CD4-positive, alpha-beta T cell (primary cell): ENCODE data around the gene PLD4. TPM values are rescaled to one million over a fixed set of nuclear protein-coding genes. Genes with fewer than 3 reads are reported as not detected.

Experiments
- ATAC-seq: fragments of 200-7000 bp; cut with Tn5 transposase; one replicate; pipeline ENCODE4 v1.10.0; 2022; ENCODE audit warnings: mild to moderate bottlenecking; ENCODE audit not compliant: poor library complexity
- CTCF ChIA-PET: fragments of 350-600 bp; sonication (Branson Sonifier 250); formaldehyde crosslinking; loops from one replicate; lab custom pipeline; 2021; ENCODE audit warnings: antibody characterized with exemption, inconsistent platforms; lab: Charles Lee
- POLR2A ChIA-PET: fragments of 350-600 bp; sonication (Branson Sonifier 250); formaldehyde crosslinking; loops from one replicate; lab custom pipeline; 2021; ENCODE audit warnings: antibody characterized with exemption, inconsistent platforms; lab: Charles Lee
- DNase-seq, 14 experiments: peaks; one replicate each; pipeline ENCODE4 v3.0.0-alpha.2; 2013 to 2020; ENCODE audit warnings: mixed read lengths in 2 of 14
- H3K27ac ChIP-seq, 2 donors: one replicate each; pipeline versions ENCODE4 v1.5.1 to v1.7.0; 2013; ENCODE audit warnings: low read length in 2 of 2, low read depth in 1 of 2, mild to moderate bottlenecking in 1 of 2
- H3K27me3 ChIP-seq, 2 experiments: 1 replicate in 1 of 2; 2 replicates in 1 of 2; pipeline versions ENCODE4 v1.6.1 to v1.7.0; 2013; ENCODE audit warnings: low read length in 2 of 2, control low read depth in 1 of 2, mild to moderate bottlenecking in 1 of 2, moderate library complexity in 1 of 2; ENCODE audit not compliant: insufficient read depth in 2 of 2, control insufficient read depth in 1 of 2
- H3K36me3 ChIP-seq: one replicate; pipeline ENCODE4 v1.6.1; 2013; ENCODE audit warnings: low read length, control low read depth; ENCODE audit not compliant: insufficient read depth
- H3K4me1 ChIP-seq: one replicate; pipeline ENCODE4 v1.6.1; 2013; ENCODE audit warnings: low read length, control low read depth; ENCODE audit not compliant: insufficient read depth
- H3K4me3 ChIP-seq: one replicate; pipeline ENCODE4 v1.5.1; 2013; ENCODE audit warnings: mild to moderate bottlenecking, low read length, moderate library complexity
- H3K9me3 ChIP-seq, 2 experiments: 1 replicate in 1 of 2; 2 replicates in 1 of 2; pipeline versions ENCODE4 v1.6.1 to v1.7.0; 2013; ENCODE audit warnings: low read length in 2 of 2, mild to moderate bottlenecking in 2 of 2, control low read depth in 1 of 2, moderate library complexity in 1 of 2; ENCODE audit not compliant: control insufficient read depth in 1 of 2, insufficient read depth in 1 of 2
- H3K27ac Mint-ChIP-seq: one replicate; pipeline ENCODE4 v1.8.0; 2020; ENCODE audit warnings: mixed read lengths
- H3K27me3 Mint-ChIP-seq: one replicate; pipeline ENCODE4 v1.8.0; 2021; ENCODE audit warnings: mixed read lengths
- H3K36me3 Mint-ChIP-seq: one replicate; pipeline ENCODE4 v1.8.0; 2021; ENCODE audit warnings: low read depth, mixed read lengths
- H3K4me1 Mint-ChIP-seq: one replicate; pipeline ENCODE4 v1.8.0; 2021; ENCODE audit warnings: low read depth, mixed read lengths
- H3K4me3 Mint-ChIP-seq: one replicate; pipeline ENCODE4 v1.8.0; 2020; ENCODE audit warnings: mild to moderate bottlenecking, mixed read lengths
- H3K9me3 Mint-ChIP-seq: one replicate; pipeline ENCODE4 v1.8.0; 2020; ENCODE audit warnings: mixed read lengths
- CTCF ChIP-seq: fragments of 200-600 bp; IDR thresholded peaks from one replicate; pipeline ENCODE4 v1.8.0; 2022; ENCODE audit warnings: antibody characterized with exemption, mild to moderate bottlenecking
- intact Hi-C, 2 experiments: fragments of 100-400 bp; cut with DNase I in 1 of 2; cut with micrococcal nuclease in 1 of 2; formaldehyde crosslinking; loops; one replicate each; pipeline versions ENCODE4 v1.15.1 to v1.9.0; 2023 to 2025; cut with DNase I, micrococcal nuclease
- total RNA-seq, 174 experiments: library from RNA in 2 of 174; stranded (reverse) in 2 of 174; gene quantifications; one replicate each; pipeline ENCODE4 v1.2.3 and lab custom pipeline; 2021 to 2026

PLD4 gene
- total RNA-seq, 2 experiments from 2014 or later = 1.6 to 2.1 TPM

GRCh38 chr14:104953097-104953496, 28.4 kb downstream of the PLD4 start:
- Mint-ChIP-seq H3K27ac (no peak overlapping the region), H3K36me3 (no peaks in the 10 kb centered on the region), H3K4me1 (no peaks in the 10 kb centered on the region), H3K9me3 (no peaks in the 10 kb centered on the region), H3K27me3 (peaks cover 16% of the 10 kb centered on the region), H3K4me3 (no peak overlapping the region)
- Histone ChIP-seq H3K4me3 (no peak overlapping the region), H3K9me3 (peaks cover 0 to 10% of the 10 kb centered on the region in 2 experiments), H3K27ac (no peak overlapping the region), H3K36me3 (no peaks in the 10 kb centered on the region), H3K27me3 (peaks cover 6 to 11% of the 10 kb centered on the region in 2 experiments), H3K4me1 (no peaks in the 10 kb centered on the region)
- POLR2A ChIA-PET = no interaction called here
- ATAC-seq = no peak
- no peak for TF ChIP-seq CTCF
- no peak for DNase-seq
- intact Hi-C loops = no loop called here
- CTCF ChIA-PET = no interaction called here

GRCh38 chr14:104953896-104954656, 29.4 kb downstream of the PLD4 start:
- ChIA-PET CTCF (no interaction called here), POLR2A (no interaction called here)
- Histone ChIP-seq H3K4me1 (no peaks in the 10 kb centered on the region), H3K4me3 (no peak overlapping the region), H3K27me3 (peaks cover 6 to 11% of the 10 kb centered on the region in 2 experiments), H3K36me3 (no peaks in the 10 kb centered on the region), H3K9me3 (peaks cover 0 to 10% of the 10 kb centered on the region in 2 experiments), H3K27ac (no peak overlapping the region)
- DNase-seq (peak in 1 of 14 experiments; percentile 1), ATAC-seq (no peak)
- Mint-ChIP-seq H3K9me3 (no peaks in the 10 kb centered on the region), H3K27ac (no peak overlapping the region), H3K4me1 (no peaks in the 10 kb centered on the region), H3K27me3 (peaks cover 16% of the 10 kb centered on the region), H3K36me3 (no peaks in the 10 kb centered on the region), H3K4me3 (no peak overlapping the region)
- intact Hi-C loops = no loop called here
- TF ChIP-seq CTCF = no peak

- ChIA-PET CTCF (no interaction called here), POLR2A (no interaction called here)
Observed at GRCh38 chr14:104954746-104955395, 30.2 kb downstream of the PLD4 start.

More at GRCh38 chr14:104954746-104955395, 30.2 kb downstream of the PLD4 start:
- H3K36me3 ChIP-seq = no peaks in the 10 kb centered on the region
- no peak for TF ChIP-seq CTCF
- Mint-ChIP-seq H3K4me1 (no peaks in the 10 kb centered on the region), H3K9me3 (no peaks in the 10 kb centered on the region), H3K4me3 (no peak overlapping the region), H3K36me3 (no peaks in the 10 kb centered on the region), H3K27me3 (peaks cover 19% of the 10 kb centered on the region), H3K27ac (no peak overlapping the region)
- intact Hi-C loops = no loop called here
- no peaks in the 10 kb centered on the region for H3K4me1 ChIP-seq
- no peak overlapping the region for H3K27ac ChIP-seq
- no peak for DNase-seq
- H3K4me3 ChIP-seq = no peak overlapping the region
- H3K27me3 ChIP-seq = peaks cover 6 to 11% of the 10 kb centered on the region in 2 experiments
- peaks cover 0 to 10% of the 10 kb centered on the region in 2 experiments for H3K9me3 ChIP-seq
- ATAC-seq = no peak
